ENCODE results near the gene LTV1.

GRCh38 chr6:143817621-143818020 lies 25.5 kb upstream of the LTV1 start:
- TF ChIP-seq CTCF (IDR thresholded peaks at IDR 0.05; ENCODE audit: poor library complexity) (no peak), EZH2phosphoT487 (IDR thresholded peaks at IDR 0.05; ENCODE audit: low read depth, severe bottlenecking, unreplicated experiment) (no peak)
